GM21576 (cell line): ENCODE results near the gene TMEM131.

ENCODE experiments used
- ATAC-seq: cut with Tn5 transposase; IDR thresholded peaks from one replicate; pipeline ENCODE4 v1.9.1; 2021; ENCODE audit warnings: mild to moderate bottlenecking, moderate library complexity; ENCODE audit not compliant: unreplicated experiment

The TMEM131 gene

DNA sequence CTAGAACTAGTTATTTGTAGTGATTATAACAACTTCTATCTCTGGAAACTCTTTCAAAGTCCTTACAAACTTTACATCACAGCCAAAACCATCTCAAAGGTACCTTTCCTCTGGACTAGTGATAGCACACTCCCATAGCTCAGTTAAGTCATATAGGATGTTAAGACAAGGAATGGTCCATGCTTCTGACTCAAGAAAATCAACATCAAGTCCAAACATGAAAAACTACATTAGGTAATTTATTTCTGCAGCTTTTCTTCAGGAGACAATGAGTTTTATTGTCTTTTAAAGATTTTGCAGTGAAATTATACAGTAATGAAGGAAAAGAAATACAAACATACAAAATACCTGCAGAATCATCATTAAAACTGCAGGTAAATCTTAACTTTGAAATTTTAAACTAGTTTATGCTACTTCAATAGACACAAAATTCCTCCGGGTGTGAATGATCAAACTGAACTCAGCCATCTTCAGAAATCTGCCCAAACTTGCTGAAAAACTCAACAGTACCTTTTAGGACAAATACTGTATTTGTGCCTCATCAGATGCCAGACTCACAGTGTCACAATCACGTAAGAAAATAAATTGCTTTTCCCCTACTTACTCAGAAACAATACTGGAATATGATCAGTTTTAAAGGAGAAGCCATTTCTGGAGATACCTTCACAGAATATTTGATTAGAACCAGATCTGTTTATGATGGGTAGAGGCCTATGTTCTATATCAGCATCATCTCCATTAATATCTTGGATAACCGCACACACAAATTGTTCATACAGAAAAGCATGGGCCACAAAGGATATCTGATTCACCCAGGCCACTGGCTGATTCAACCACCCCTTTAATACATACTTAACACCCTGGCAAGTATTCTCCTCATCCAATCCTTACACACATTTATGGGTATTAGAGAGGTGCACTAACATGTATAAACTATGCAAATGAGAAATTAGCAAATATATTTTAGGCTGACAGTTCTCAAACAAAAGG is 2.6 kb downstream of the TMEM131 start:
- ATAC-seq = no peak

DNA sequence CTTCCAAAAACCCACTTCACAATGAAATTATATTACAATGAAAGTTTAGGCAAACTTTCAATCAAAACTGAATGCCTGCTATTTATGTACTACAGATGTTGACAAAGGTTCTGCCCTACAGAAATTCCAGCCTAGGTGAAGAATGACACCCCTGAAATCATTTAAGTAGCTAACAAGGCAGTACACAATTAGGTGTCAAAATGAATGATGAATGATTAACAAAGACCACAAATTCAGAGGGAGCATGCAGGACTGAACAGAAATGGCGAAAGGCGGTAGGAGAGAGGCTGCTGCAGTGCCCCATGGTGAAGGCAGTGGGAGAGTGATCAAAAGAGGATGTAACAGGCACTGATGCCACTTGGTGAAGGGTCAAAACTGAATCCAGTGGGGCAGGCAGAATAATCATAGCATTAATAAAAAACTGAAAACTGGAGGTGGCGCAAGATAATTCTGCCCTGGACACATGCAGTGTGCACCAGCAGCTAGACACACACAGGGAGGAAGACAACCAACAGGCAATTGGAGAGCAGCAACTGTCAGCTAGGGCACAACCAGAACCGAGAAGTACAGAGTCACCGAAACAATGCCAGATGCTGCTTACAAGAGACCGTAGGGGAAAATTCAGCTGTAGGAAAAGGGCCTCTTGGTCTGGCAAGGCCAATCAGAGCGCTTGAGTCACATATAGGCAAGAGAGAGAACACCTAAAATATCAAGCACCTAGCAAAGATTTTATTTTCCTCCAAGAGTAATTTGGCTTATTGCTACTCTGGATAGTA is 4.5 kb downstream of the TMEM131 start:
- no peak for ATAC-seq

DNA sequence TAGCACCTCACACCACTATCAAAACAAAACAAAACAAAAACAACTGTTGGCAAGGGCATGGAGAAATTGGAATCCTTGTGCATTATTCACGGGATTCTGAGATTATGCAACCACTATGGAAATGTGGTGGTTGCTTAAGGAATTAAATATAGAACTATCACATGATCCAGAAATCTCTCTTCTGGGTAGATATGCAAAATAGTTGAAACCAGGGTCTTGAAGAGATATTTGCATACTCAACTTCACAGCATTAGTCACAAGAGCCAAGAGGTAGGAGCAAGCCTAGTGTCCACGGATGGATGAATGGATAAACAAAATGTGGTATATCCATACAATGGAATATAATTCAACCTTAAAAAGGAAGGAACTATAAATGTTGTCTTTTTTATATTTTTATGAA is 7.0 kb downstream of the TMEM131 start:
- ATAC-seq = no peak

DNA sequence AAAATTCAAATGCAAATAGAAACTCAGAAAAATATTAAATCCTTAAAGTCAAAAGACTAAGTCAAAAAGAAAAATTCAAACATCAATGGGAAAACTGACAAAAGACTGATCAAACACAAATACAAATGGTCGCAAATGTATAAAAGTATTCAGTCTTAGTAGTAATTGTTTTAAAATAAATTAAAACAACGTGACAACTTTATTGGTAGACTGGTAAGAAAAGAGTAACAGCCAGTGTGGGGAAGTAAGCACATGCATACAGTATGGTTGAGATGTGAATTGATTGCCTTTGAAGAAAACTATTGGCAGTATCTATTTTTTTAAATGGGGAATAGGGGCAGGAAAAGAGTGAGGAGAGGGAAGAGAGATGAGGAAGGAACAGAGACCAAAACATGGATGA is 9.8 kb downstream of the TMEM131 start:
- ATAC-seq = no peak

DNA sequence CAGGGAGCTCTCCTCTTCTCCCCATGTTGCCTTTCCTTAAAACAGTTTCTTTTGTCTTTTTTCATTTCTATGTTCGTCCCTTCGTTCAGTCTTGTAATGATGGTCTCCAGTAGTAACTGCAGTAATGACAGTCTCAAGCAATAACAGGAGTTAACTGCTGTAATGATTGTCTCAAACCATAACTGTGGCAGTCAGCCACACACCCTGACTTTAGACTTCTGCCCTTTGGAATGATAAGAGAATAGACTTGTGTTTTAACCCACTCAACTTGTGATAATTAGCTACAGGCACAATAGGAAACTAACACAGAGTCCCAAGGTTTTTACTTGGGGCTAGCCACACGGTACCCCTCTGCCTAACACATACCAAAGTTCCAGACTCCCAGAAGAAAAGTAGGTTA is 12.1 kb downstream of the TMEM131 start:
- ATAC-seq = no peak

DNA sequence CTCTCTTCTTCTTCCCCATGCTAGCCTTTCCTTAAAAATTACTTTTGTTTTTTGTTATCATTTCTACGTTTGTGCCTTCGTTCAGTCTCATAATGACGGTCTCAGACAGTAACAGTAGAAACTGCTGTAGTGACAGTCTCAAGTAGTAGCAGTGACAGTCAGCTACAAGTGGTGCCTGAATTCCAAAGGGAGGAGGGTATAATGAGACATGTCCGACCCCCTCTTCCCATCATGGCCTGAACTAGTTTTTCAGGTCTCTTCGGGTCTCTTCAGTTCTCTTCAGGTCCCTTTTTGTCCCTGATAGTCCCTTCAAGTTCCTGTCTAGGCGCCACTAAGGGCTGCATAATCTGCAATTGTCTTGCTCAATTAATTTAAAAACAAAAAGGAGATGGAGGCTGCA is 12.6 kb downstream of the TMEM131 start:
- ATAC-seq = no peak

DNA sequence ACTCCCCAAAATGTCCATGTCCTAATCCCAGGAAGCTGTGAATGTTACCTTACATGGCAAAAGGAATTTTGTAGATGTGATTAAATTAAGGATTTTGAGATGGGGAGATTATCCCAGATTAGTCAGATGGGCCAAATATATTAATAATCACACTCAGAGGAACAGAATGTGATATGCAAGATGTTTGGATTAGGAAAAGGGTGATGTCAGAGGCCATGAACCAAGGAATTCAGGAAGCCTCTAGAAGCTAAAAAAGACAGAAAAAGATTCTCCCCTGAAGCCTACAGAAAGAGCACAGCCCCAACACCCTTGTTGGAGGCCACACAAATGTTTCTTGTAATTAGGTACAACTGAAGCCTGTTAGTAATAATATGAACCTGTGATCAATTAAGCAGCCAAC is 13.1 kb downstream of the TMEM131 start:
- ATAC-seq = no peak

DNA sequence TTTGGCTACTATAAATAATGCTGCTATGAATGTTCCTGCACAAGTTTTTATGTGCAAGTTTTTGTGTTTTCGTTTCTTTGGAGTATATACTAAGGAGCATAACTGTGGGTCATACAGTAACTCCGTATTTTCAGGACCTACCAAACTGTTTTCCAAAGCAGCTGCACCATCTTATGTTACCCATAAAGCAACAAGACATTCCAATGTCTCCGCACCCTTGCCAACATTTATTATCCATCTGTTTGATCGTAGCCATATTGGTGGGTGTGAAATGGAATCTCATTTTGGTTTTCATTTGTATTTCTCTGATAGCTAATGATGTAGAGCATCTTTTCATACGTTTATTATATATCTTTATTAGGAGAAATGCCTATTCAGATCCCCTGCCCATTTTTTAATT is 13.8 kb downstream of the TMEM131 start:
- ATAC-seq = no peak

DNA sequence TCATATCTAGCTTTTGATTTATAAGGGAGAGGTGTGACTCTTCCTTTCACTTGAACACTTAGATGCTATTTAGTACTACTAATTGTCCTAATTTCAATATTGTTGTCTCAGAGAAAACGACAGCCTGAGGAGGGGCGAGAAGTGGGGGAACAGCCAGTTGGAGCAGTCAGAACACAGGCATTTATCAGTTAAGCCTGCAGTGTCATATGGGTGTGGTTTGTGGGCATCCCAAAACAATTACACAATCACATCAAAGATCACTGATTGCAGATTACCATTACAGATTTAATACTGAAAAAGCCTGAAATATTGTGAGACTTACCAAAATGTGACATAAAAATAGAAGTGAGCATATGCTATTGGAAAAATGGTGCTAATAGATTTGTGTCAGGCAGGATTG is 15.8 kb downstream of the TMEM131 start:
- no peak for ATAC-seq

DNA sequence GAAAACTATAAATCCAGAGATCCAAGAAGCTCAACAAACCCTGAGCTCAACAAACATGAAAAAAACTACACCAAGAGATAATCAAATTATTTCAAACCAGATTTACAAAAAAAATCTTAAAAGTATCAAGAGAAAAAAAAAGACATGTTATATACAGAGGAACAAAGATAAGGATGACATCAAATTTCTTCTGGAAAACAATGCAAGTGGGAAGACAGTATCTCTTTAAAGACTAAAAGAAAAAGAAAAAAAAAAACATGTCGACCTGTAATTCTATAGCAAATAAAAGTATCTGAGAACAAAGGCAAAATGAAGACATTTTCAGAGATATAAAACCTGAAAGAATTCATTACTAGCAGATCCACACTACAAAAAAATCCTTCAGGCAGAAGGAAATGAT is 21.3 kb downstream of the TMEM131 start:
- no peak for ATAC-seq

DNA sequence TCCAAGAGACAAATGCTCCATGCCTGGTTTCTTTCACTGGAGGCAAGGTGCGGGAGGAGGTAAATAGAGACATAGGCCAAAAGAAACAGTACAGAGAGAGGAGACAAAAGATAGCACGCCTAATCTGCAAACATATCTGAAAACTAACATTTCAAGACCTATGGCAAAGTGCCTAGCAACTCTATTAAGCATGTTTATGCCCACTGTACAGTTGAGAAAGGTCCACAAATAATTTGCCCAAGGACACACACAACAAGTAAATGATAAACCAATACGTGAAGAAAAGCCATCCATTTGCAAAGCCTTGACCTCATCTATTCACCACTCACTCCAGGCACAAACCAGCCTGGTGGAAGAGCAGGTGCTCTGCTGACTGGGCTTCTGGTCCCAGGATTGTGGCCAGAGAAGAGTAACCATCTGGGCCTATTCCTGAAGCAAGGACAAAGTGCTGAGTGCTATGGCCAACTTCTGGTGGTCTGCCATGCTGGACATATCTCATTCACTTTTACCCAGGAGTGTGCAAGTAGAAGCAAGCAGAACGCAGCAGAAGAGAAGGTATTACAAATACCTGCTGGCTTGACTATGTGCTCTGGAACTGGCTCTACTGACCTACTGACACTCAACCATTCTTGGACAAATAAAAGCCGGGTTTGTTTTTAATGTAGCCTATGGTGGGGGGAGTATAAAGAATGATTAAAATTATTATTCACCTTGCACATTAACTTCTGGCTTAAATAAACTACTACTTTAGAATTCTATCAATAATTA is 25.3 kb downstream of the TMEM131 start:
- no peak for ATAC-seq

DNA sequence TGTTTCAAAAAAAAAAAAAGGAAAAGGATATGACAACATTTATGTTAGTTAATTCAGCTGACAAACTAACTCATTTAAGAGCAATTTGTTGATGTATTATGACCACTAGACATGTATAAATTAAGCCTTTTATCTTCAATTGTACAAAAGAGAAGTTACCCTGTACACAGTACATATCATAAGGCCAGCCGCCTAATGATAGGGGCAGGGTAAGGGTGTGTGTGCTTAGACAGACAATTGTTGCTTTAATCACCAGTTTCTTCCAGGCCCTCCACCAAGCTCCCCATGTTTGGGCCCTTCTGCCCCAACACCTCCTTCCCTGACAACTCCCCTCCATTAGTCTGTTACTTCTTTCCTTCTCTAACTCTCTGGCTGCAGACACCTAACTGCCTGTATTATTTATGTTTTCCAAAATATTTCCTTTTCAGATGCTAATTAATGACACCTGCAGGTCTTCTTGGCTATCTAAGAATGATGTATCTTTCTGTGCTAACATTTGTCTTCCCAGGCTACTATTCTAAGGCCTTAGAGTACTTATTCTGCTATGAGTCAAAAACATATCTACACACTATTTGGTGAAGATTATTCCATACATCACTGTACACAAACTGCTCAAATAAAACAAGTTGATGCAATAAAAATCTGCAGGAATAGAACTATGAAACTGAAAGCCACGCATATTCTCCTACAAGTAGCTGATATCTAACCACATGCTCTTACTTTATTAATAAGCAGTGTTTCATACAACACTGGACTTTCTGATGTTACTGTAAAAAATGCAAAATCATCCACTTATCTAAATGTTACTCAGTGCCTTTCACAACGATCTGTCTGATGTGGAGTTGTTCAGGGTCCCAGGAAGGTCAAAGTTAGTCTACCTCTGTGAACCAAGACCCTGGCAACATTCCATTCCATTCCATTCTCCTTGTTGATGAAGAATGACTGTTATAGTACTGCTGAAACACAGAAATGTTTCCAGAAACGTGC is 26.4 kb downstream of the TMEM131 start:
- no peak for ATAC-seq

DNA sequence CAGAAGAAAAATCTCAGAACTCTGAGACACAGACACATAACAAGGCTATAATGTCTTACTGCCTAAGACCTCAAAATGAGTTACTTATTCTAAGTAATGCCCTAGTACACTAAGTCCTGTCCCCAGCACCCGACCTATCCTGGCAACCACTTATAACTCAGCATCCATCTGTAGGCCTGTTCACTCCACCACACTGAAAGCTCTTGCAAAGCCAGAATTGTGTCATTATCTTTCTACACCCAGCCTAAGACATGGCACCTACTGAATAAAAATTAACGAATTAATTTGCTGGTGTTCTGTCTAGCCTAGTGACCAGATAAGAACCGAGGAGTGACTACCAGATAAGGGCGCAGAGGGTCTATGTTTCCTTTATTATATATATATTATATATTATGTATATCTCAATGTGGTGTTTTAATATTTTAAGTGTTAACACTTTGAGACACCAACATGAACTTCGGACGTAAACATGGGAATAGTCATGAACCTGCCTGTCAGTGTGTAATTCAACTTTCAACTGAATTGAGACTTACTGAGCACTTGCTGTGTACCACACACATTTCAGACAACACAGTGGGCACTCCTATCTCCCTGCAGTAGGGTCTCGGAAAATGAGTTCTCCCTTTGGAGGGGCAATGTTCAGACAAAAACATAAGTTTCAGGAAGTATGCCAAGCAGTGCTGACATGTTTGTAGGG is 27.7 kb downstream of the TMEM131 start:
- no peak for ATAC-seq

DNA sequence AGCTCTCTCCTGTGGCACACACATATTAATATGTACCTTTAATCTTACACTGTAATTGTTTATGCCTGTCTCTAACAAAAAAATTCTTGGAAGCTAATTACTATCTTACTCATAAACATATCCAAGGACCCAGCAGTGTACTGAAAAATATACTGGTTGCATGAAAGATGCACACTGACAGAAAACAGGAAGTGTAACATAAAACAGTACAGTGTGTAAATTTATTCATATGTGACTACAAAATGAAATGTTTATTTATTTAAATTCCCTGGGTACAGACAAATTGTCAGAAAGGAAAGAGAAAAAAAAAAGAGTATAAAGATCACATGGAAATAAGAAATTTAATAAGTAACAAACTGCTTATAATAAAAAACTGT is 28.5 kb downstream of the TMEM131 start:
- peak; percentile 13 for ATAC-seq

DNA sequence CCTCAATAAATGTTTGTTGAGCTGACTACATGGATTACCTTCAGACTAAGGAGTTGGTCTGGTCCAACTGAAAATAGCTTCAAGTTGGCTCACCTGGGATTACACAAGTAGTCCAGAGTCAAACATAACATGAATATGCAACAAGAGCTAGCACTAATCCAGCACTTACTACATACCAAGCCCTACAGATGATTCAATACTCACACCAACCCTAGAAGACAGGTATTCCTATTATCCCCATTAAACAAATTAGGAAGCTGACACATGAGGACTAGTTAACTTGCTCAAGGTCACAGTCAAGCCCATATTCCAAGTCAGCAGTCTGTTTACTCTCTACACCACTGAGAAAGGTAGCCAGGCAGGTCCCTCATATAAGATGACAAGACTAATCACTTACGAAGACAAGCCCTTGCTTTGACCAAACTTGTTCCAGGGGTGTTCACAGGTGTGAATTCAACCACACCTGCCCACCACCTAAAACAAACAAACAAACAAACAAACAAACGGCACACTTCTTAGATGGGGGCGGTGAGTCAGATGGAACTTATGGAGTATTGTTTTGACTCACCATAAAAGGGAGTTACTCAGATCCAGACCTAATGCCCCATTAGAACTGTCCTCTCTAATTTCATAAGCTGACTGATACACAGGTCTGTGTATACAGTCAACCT is 29.1 kb downstream of the TMEM131 start:
- peak; percentile 44 for ATAC-seq

DNA sequence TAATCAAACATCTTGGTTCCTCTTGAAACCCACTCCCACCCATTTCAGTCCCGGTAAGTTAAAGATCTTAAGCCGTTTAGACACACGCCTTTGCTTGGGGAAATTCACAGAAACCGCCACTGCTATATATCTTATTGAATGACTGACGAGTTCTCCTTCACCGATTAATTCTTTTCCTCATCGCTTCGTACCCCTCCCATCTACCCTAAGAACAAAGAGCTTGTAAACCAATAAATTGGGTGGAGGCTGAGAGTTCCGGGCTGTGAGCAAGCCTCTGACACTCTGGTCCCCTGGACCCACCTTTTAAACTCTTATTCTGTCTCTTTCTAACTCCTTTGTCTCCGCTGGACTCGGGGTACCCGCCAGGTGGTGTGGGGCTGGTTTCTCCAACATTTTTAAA is 30.6 kb downstream of the TMEM131 start:
- no peak for ATAC-seq

DNA sequence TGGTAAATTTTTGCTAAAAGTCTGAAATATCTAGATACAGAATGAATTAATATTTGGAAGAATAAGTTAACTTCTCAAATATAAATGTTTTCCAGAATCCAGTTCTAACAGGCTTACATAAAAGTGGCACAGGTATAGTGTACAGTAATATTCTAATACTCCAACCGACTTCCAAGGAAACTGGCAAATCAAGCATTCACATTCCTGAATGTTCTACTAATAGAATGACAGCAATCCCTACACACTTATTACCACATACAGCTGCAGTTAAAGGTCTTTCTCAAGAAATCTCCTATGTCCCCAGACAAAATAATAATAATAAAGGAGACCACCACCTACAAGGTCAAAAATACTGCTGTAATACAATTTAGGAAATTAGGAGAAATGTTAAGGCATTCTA is 31.9 kb downstream of the TMEM131 start:
- ATAC-seq = no peak

DNA sequence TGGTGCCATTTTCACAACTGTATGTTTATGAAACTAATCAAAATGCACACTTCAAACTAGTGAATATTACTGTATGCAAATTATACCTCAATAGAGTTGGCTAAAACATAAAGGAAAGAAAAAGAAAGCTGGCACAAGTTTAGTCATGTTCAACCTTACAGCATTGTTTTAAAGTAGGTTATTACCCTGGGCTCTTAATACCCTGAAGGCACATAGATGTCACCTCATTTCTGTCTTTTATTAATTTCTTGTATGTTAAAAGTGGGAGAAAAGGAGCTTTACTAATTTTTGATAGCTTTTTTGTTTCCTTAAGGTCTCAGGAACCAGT is 32.7 kb downstream of the TMEM131 start:
- ATAC-seq = no peak

DNA sequence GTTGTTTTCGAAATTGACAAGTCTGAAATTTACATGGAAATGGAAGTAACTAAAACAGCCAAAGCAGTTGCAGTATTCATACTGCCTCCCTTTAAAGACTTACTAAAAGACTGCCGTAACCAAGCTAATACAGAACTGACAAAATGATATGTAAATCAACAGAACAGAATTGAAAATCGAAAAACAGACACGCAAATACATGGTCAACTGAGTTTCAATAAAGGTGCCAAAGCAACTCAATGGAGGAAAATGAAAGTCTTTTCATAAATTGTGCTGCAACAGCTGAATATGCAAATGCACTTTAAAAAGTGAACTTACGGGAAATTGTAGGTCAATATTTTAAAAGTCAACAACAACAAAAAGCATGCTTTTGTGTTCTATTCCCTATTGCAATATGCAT is 34.2 kb downstream of the TMEM131 start:
- ATAC-seq = no peak
